Bronchial epithelial cell (primary cell): ENCODE measurements around the gene PI4K2A. TPM values are rescaled to one million over a fixed set of nuclear protein-coding genes. Genes with fewer than 3 reads are reported as not detected.
A peak's percentile ranks its signal among the peaks of the same experiment; 100 is the strongest.

ENCODE experiments used
- DNase-seq: peaks from one replicate; pipeline ENCODE4 v3.0.0-alpha.2; 2010; ENCODE audit warnings: low read depth
- FAIRE-seq: peaks from 2 replicates; lab custom pipeline; 2011; peaks lifted over from hg19 to GRCh38; lab: Jason Lieb, UNC
- H3K27me3 ChIP-seq: 2 replicates; pipeline ENCODE4 v1.5.1; 2011; ENCODE audit warnings: low read length; ENCODE audit not compliant: control insufficient read depth, insufficient read depth
- H3K36me3 ChIP-seq: 2 replicates; pipeline ENCODE4 v1.5.1; 2011; ENCODE audit warnings: low read length; ENCODE audit not compliant: control insufficient read depth, insufficient read depth
- H3K4me3 ChIP-seq: 2 replicates; pipeline ENCODE4 v1.5.1; 2011; ENCODE audit warnings: mild to moderate bottlenecking, low read depth, low read length, control low read depth
- total RNA-seq: library from RNA; depleted of rRNA; stranded (reverse); fragments of >200 nt; gene quantifications from 2 replicates; pipeline ENCODE4 v1.2.1, GENCODE V29; 2014
- TF ChIP-seq, protein P1 (sequence below): IDR thresholded peaks from 2 replicates; pipeline ENCODE4 v1.5.1; 2011; ENCODE audit warnings: mild to moderate bottlenecking, moderate library complexity, low read length, control low read depth, inconsistent platforms; ENCODE audit not compliant: insufficient read depth, severe bottlenecking

PI4K2A gene
- total RNA-seq, 1 donor from 2014 or later: 33.7 TPM

DNA sequence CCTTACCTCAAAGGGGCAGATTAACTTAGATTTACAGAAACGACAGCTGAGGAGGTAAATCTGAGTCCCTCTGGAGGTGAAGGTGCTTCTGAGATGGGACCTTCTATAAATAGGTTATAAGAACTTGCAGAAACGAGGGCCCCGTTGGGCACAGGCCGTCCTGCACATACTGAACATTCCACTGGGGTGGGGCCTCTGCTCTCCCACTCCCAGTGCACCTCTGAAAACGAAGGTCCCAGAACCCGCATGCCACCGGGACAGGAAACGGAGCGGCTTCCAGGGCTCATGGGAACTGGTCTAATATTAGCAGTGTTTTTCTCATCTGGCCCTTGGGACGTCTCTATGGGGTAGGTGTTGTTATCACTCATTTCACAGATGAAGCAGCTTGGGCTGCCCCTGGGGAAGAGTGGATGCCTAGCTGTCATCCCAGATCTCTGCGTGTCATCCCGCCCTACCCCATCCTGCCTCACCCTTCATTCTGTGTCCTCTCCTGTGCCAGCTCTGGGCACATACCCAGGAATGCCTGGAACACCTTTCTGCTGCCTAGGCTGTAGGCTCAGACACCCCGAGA lies 31.4 kb upstream of the PI4K2A start:
- Histone ChIP-seq H3K4me3 (no peak overlapping the region), H3K27me3 (no peaks in the 10 kb centered on the region), H3K36me3 (no peaks in the 10 kb centered on the region)
- FAIRE-seq (no peak), DNase-seq (no peak)
- TF ChIP-seq, protein P1, sequence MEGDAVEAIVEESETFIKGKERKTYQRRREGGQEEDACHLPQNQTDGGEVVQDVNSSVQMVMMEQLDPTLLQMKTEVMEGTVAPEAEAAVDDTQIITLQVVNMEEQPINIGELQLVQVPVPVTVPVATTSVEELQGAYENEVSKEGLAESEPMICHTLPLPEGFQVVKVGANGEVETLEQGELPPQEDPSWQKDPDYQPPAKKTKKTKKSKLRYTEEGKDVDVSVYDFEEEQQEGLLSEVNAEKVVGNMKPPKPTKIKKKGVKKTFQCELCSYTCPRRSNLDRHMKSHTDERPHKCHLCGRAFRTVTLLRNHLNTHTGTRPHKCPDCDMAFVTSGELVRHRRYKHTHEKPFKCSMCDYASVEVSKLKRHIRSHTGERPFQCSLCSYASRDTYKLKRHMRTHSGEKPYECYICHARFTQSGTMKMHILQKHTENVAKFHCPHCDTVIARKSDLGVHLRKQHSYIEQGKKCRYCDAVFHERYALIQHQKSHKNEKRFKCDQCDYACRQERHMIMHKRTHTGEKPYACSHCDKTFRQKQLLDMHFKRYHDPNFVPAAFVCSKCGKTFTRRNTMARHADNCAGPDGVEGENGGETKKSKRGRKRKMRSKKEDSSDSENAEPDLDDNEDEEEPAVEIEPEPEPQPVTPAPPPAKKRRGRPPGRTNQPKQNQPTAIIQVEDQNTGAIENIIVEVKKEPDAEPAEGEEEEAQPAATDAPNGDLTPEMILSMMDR: no peak

DNA sequence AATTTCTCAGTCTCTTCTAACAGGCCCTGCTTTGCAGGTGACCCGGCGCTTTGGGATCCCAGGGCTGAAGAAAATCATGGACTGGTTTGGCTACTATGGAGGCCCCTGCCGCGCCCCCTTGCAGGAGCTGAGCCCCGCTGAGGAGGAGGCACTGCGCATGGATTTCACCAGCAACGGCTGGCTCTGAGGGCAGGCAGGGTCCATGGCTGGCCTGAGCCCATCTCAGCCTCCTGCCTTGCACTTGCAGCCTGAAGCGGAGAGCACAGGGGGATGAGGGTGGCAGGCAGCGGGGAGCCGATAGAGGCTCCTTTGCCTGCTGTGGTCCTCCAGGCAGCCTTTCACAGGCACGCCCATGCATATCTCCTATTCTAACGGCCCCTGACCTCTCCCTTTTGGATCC lies 29.0 kb upstream of the PI4K2A start:
- peaks cover 3% of the 10 kb centered on the region for H3K36me3 ChIP-seq
- no peak for FAIRE-seq
- TF ChIP-seq, protein P1: no peak
- DNase-seq: no peak
- H3K4me3 ChIP-seq: no peak overlapping the region
- H3K27me3 ChIP-seq: no peaks in the 10 kb centered on the region

DNA sequence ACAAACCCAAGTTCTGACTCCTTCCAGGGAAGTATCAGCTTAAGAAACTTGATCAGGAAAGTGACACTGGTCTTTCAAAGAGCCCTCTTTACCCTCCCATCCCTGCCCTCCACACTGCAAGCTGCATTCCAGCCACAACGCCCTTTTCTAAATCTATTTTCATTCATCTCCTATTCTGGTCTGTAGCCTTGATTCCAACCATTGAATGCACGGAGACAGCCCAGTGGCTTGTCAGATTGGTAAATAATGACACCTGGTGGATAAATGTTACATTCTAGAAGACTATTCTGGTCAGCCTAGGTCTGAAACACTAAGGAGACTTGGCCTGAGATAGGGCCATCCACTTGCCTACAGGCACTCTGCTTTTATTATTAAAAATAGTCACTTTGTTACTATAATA lies 28.1 kb upstream of the PI4K2A start:
- H3K4me3 ChIP-seq: no peak overlapping the region
- DNase-seq (peak; percentile 70), FAIRE-seq (no peak)
- no peaks in the 10 kb centered on the region for H3K27me3 ChIP-seq
- peaks cover 3% of the 10 kb centered on the region for H3K36me3 ChIP-seq
- TF ChIP-seq, protein P1: peak; percentile 33

DNA sequence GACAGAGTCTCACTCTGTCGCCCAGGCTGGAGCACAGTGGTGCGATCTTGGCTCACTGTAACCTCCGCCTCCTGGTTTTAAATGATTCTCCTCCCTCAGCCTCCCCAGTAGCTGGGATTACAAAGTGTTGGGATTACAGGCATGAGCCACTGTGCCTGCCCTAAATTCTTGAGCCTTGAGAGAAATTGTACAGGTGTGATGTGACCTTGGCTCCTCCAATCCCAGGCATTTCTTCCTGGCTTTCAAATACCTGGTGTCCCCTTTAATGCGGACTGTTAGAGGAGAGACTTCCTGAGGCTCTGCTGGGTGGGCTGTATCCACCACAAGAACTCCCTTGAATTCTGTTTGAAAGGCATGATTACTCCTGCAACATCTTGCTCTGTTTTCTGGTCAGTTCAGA lies 22.2 kb upstream of the PI4K2A start:
- FAIRE-seq: no peak
- DNase-seq: no peak
- TF ChIP-seq, protein P1: no peak
- Histone ChIP-seq H3K27me3 (no peaks in the 10 kb centered on the region), H3K4me3 (no peak overlapping the region), H3K36me3 (peaks cover 3% of the 10 kb centered on the region)

DNA sequence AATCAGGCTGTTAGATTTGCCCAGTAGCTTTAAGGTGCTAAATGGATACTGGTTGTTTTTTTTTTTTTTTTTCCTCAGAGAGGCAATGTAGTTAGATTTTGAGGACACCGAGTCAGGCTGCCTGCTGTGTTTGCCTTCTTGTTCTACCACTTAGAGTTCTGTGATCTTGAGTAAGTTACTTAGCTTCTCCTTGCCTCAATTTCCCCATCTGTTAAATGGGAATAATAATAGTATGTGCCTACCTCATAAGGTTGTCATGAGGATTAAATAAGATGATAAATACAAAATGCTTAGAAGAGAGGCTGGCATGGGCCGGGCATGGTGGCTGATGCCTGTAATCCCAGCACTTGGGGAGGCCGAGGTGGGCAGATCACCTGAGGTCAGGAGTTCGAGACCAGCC lies 21.7 kb upstream of the PI4K2A start:
- DNase-seq (no peak), FAIRE-seq (no peak)
- H3K27me3 ChIP-seq: no peaks in the 10 kb centered on the region
- no peak overlapping the region for H3K4me3 ChIP-seq
- TF ChIP-seq, protein P1: no peak
- peaks cover 3% of the 10 kb centered on the region for H3K36me3 ChIP-seq

DNA sequence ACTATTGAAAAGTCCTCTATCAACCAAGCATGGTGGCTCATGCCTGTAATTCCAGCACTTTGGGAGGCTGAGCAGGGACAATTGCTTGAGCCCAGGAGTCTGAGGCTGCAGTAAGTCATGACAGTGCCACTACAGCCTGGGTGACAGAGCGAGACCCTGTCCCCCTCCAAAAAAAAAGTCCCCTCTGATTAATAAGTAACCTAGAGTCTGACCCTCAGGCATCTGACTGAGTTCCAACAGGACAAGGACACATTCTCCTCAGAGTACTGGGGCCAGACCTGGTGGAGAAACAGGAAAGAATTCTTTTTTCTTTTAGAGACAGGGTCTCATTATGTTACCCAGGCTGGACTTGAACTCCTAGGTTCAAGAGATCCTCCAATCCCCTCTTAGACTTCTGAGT lies 17.2 kb upstream of the PI4K2A start:
- FAIRE-seq (no peak), DNase-seq (no peak)
- Histone ChIP-seq H3K27me3 (no peaks in the 10 kb centered on the region), H3K4me3 (no peak overlapping the region), H3K36me3 (no peaks in the 10 kb centered on the region)
- TF ChIP-seq, protein P1: no peak
